Fibroblast of skin of back (primary cell): ENCODE measurements around the gene PTPRN2.
"Not testable (repeated sequence)": the region's sequence is repeated elsewhere in the genome, so short reads cannot be mapped to it uniquely, and the experiment has no call there.

Source experiments
- DNase-seq: peaks from one replicate; pipeline ENCODE4 v3.0.0-alpha.2; 2013

Gene PTPRN2

GRCh38 chr7:158396301-158396905, 191.2 kb downstream of the PTPRN2 start:
- no peak for DNase-seq

GRCh38 chr7:158395780-158396278, 191.8 kb downstream of the PTPRN2 start:
- peak; percentile 5 for DNase-seq

- no peak for DNase-seq
These were observed 192.3 kb downstream of the PTPRN2 start for GRCh38 chr7:158395349-158395748.

GRCh38 chr7:158394936-158395335, 192.7 kb downstream of the PTPRN2 start:
- DNase-seq: no peak

- no peak for DNase-seq
These were observed 193.5 kb downstream of the PTPRN2 start for GRCh38 chr7:158393926-158394625.

- no peak for DNase-seq
These were observed 195.4 kb downstream of the PTPRN2 start for GRCh38 chr7:158392251-158392650.

- no peak for DNase-seq
These were observed 196.1 kb downstream of the PTPRN2 start for GRCh38 chr7:158391541-158391940.

GRCh38 chr7:158391141-158391540, 196.5 kb downstream of the PTPRN2 start:
- no peak for DNase-seq

- DNase-seq: no peak
These were observed 197.2 kb downstream of the PTPRN2 start for GRCh38 chr7:158390460-158390859.

GRCh38 chr7:158389514-158390425, 197.9 kb downstream of the PTPRN2 start:
- DNase-seq: no peak

- no peak for DNase-seq
These were observed 198.7 kb downstream of the PTPRN2 start for GRCh38 chr7:158388928-158389327.

GRCh38 chr7:158388072-158388471, 199.6 kb downstream of the PTPRN2 start:
- no peak for DNase-seq

GRCh38 chr7:158387546-158387891, 200.1 kb downstream of the PTPRN2 start:
- DNase-seq: no peak

GRCh38 chr7:158386866-158387545, 200.6 kb downstream of the PTPRN2 start:
- no peak for DNase-seq

GRCh38 chr7:158386355-158386618, 201.3 kb downstream of the PTPRN2 start:
- no peak for DNase-seq

GRCh38 chr7:158385496-158386354, 201.9 kb downstream of the PTPRN2 start:
- not testable (repeated sequence) for DNase-seq

GRCh38 chr7:158384746-158385145, 202.9 kb downstream of the PTPRN2 start:
- no peak for DNase-seq

GRCh38 chr7:158383665-158384064, 204.0 kb downstream of the PTPRN2 start:
- DNase-seq: no peak

- DNase-seq: no peak
These were observed 205.0 kb downstream of the PTPRN2 start for GRCh38 chr7:158382363-158383254.

GRCh38 chr7:158381956-158382355, 205.7 kb downstream of the PTPRN2 start:
- DNase-seq: no peak

- no peak for DNase-seq
These were observed 208.6 kb downstream of the PTPRN2 start for GRCh38 chr7:158378978-158379377.
